Posterior vena cava (tissue), 2 donors: ENCODE results near the gene CGA. TPM values are rescaled to one million over a fixed set of nuclear protein-coding genes. Genes with fewer than 3 reads are reported as not detected.
"Not testable (repeated sequence)": the region's sequence is repeated elsewhere in the genome, so short reads cannot be mapped to it uniquely, and the experiment has no call there.

Experiments
- DNase-seq: peaks from one replicate; pipeline ENCODE4 v3.0.0-alpha.2; 2020; ENCODE audit warnings: low spot score
- intact Hi-C, 2 donors: fragments of 100-400 bp; cut with DNase I; formaldehyde crosslinking; loops; one replicate each; pipeline versions ENCODE4 v1.14.1 to v1.14.2; 2022 to 2023
- long read RNA-seq, 2 donors: library from polyadenylated mRNA; unstranded; transcript quantifications; one replicate each; pipeline ENCODE4 v2.0.0, GENCODE V29; 2020 to 2021
- total RNA-seq, 2 donors: library from RNA; stranded (reverse); fragmentation: NEBNext Ultra II Directional; extraction: Animal tissue kit (Norgen Biotek cat#: 25700); gene quantifications; one replicate each; pipeline ENCODE4 v1.2.1, GENCODE V29; 2021
- donor health status: DM: yes; HTN: yes; CAD: no.
- donor health status: DM: yes; HTN: yes; CAD: no.

CGA gene
- total RNA-seq, result not detected
- long read RNA-seq, donor 1, result 0 reads
- long read RNA-seq, donor 2, result 0 reads

- intact Hi-C loops, result no loop called here
- no peak for DNase-seq
Measured at GRCh38 chr6:87095087-87095509, at the start of gene CGA. CGA (minus strand) TSS chr6:87095106; CDS start chr6:87088200, 6,906 bp downstream.

GRCh38 chr6:87139927-87140326 is 45.0 kb upstream of the CGA start:
- intact Hi-C loops, DNase-seq: not testable (repeated sequence)

- intact Hi-C loops, result no loop called here
- DNase-seq, result no peak
Measured at GRCh38 chr6:87139236-87139635, 44.3 kb upstream of the CGA start.

GRCh38 chr6:87136963-87137362 is 42.1 kb upstream of the CGA start:
- intact Hi-C loops, result no loop called here
- DNase-seq, result no peak

- DNase-seq, result no peak
- intact Hi-C loops, result no loop called here
Measured at GRCh38 chr6:87127737-87128136, 32.8 kb upstream of the CGA start.

GRCh38 chr6:87126501-87126900 is 31.6 kb upstream of the CGA start:
- no peak for DNase-seq
- intact Hi-C loops, result no loop called here

- intact Hi-C loops, result no loop called here
- DNase-seq, result no peak
Measured at GRCh38 chr6:87124074-87124473, 29.2 kb upstream of the CGA start.

GRCh38 chr6:87122477-87122876 is 27.6 kb upstream of the CGA start:
- DNase-seq, result no peak
- intact Hi-C loops, result no loop called here

- intact Hi-C loops, result no loop called here
- no peak for DNase-seq
Measured at GRCh38 chr6:87118054-87118453, 23.1 kb upstream of the CGA start.

- no peak for DNase-seq
- intact Hi-C loops, result no loop called here
Measured at GRCh38 chr6:87116922-87117321, 22.0 kb upstream of the CGA start.

- intact Hi-C loops, result no loop called here
Measured at GRCh38 chr6:87115402-87116135, 20.7 kb upstream of the CGA start.

GRCh38 chr6:87110636-87111035 is 15.7 kb upstream of the CGA start:
- DNase-seq, result no peak

More at GRCh38 chr6:87115402-87116135, 20.7 kb upstream of the CGA start:
- no peak for DNase-seq

GRCh38 chr6:87105823-87106222 is 10.9 kb upstream of the CGA start:
- intact Hi-C loops, result no loop called here

More at GRCh38 chr6:87110636-87111035, 15.7 kb upstream of the CGA start:
- intact Hi-C loops, result no loop called here

GRCh38 chr6:87104667-87105066 is 9.8 kb upstream of the CGA start:
- no peak for DNase-seq
- intact Hi-C loops, result no loop called here

More at GRCh38 chr6:87105823-87106222, 10.9 kb upstream of the CGA start:
- no peak for DNase-seq

GRCh38 chr6:87103977-87104601 is 9.2 kb upstream of the CGA start:
- no peak for DNase-seq
- intact Hi-C loops, result no loop called here

GRCh38 chr6:87102151-87102621 is 7.3 kb upstream of the CGA start:
- intact Hi-C loops, result no loop called here

GRCh38 chr6:87101067-87101466 is 6.2 kb upstream of the CGA start:
- DNase-seq, result no peak

More at GRCh38 chr6:87102151-87102621, 7.3 kb upstream of the CGA start:
- no peak for DNase-seq

GRCh38 chr6:87100216-87100615 is 5.3 kb upstream of the CGA start:
- intact Hi-C loops, result no loop called here

More at GRCh38 chr6:87101067-87101466, 6.2 kb upstream of the CGA start:
- intact Hi-C loops, result no loop called here

GRCh38 chr6:87099472-87099871 is 4.6 kb upstream of the CGA start:
- DNase-seq, result no peak
- intact Hi-C loops, result no loop called here

More at GRCh38 chr6:87100216-87100615, 5.3 kb upstream of the CGA start:
- DNase-seq, result no peak

GRCh38 chr6:87094576-87094975 is 330 bp downstream of the CGA start:
- no peak for DNase-seq
- intact Hi-C loops, result no loop called here

- intact Hi-C loops, result no loop called here
- DNase-seq, result no peak
Measured at GRCh38 chr6:87093651-87094050, 1.3 kb downstream of the CGA start.
